Upper lobe of left lung (tissue), 4 donors: ENCODE results near the gene LIN37.
A peak's percentile ranks its signal among the peaks of the same experiment; 100 is the strongest.

Experiments used
- CTCF ChIP-seq, 6 experiments: fragments of 450-650 bp in 4 of 6; fragments of 200-600 bp in 2 of 6; sonication (generic) in 2 of 6; IDR thresholded peaks; one replicate each; pipeline ENCODE4 v1.5.1; 2016 to 2019; ENCODE audit warnings: antibody characterized with exemption in 6 of 6
- EP300 ChIP-seq, 4 donors: sonication (generic); formaldehyde crosslinking; IDR thresholded peaks; one replicate each; pipeline ENCODE4 v1.5.1; 2017; ENCODE audit warnings: antibody characterized with exemption in 4 of 4, control low read depth in 2 of 4
- POLR2A ChIP-seq, 4 donors: fragments of 450-650 bp; IDR thresholded peaks; one replicate each; pipeline ENCODE4 v1.5.1; 2016 to 2017; ENCODE audit warnings: antibody characterized with exemption in 4 of 4, mild to moderate bottlenecking in 2 of 4
- POLR2AphosphoS5 ChIP-seq, 2 donors: sonication (generic); formaldehyde crosslinking; IDR thresholded peaks; one replicate each; pipeline ENCODE4 v1.5.1; 2017; ENCODE audit warnings: antibody characterized with exemption in 2 of 2

DNA sequence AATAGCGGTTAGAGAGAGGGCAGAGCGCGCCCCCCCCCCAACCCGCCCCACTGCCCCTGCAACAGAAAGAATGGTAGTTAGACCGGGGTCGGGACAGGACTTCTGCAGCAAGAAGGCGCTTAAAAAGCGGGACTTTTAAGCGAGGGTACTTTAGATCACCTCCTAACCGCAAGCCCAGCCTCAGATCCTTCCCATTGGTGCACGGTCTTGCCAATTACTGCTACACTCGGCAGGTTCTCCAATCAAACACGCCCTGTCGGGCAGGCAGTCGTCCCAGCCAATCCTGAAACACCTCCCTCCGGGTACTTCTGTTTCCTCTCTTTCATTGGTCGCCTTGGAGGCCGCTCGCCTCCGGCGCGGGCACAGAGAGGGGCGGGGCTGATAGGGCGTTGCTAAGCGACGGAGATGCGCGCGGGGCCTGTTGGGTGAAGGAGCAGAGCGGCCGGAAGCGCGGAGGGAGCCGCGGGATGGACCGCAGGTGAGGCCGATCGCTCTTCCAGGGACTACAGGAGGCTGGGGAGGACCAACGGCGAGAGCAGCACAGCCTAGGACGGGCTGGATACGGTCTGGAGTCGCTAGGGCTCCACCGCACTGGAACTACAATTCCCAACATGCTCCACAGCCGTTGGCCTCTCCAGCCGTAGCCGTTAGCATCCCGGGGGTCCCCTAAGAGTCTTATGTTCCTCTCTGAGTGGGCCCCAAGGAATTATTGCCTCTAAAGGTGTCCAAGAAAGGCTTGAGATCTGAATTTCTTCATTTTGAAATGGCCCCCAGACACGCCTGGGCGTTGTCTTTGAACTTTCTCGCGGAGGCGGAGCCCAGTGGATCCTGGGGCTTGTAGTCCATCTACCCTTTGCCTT, 9.6 kb downstream of the LIN37 start, which contains the start of gene PROSER3:
- no peak for TF ChIP-seq EP300 (IDR thresholded peaks at IDR 0.05)
- TF ChIP-seq CTCF (IDR thresholded peaks at IDR 0.05), result no peak
- TF ChIP-seq POLR2A (IDR thresholded peaks at IDR 0.05), result peak; percentile 34 to 83 (median 70)
- TF ChIP-seq POLR2AphosphoS5 (IDR thresholded peaks at IDR 0.05), result peak; percentile 85 to 94
